SK-N-SH (cell line): Measurements from ENCODE around the gene CNST. TPM values are rescaled to one million over a fixed set of nuclear protein-coding genes. Genes with fewer than 3 reads are reported as not detected.
A peak's percentile ranks its signal among the peaks of the same experiment; 100 is the strongest.

ENCODE experiments used
- CTCF ChIA-PET: fragments of 300-600, 350-600 bp; formaldehyde crosslinking; extraction: SDS; loops from one replicate; lab custom pipeline; 2021; lab: Yijun Ruan, JAX
- POLR2A ChIA-PET: fragments of 350-600 bp; sonication (Branson Sonifier 250); formaldehyde crosslinking; extraction: SDS; loops from one replicate; lab custom pipeline; 2020; ENCODE audit warnings: antibody characterized with exemption, inconsistent platforms; lab: Yijun Ruan, JAX
- DNase-seq: peaks from one replicate; pipeline ENCODE4 v3.0.0; 2012
- H2AFZ ChIP-seq: fragments of 200-600 bp; sonication (generic); 2 replicates; pipeline ENCODE4 v1.8.1; 2016; ENCODE audit warnings: antibody characterized with exemption, mild to moderate bottlenecking, low read depth
- H3F3A ChIP-seq: fragments of 200-600 bp; sonication (generic); replicated peaks from 2 replicates; pipeline ENCODE3; 2016; ENCODE audit warnings: antibody characterized with exemption, mild to moderate bottlenecking; ENCODE audit not compliant: insufficient read depth
- H3K27ac ChIP-seq, 2 experiments: fragments of 200-500 bp in 1 of 2; fragments of 200-600 bp in 1 of 2; sonication (Bioruptor generic) in 1 of 2; sonication (generic), shearing (Covaris generic) in 1 of 2; 2 replicates each; pipeline versions ENCODE4 v1.5.1 to v1.6.1; 2014 to 2016; ENCODE audit warnings: low read depth in 2 of 2, inconsistent platforms in 1 of 2, low read length in 1 of 2, mild to moderate bottlenecking in 1 of 2, mixed read lengths in 1 of 2
- H3K27me3 ChIP-seq: fragments of 200-600 bp; sonication (generic), shearing (Covaris generic); 2 replicates; pipeline ENCODE4 v1.6.1; 2016; ENCODE audit warnings: mixed run types; ENCODE audit not compliant: insufficient read depth
- H3K36me3 ChIP-seq, 2 experiments: fragments of 200-500 bp in 1 of 2; fragments of 200-600 bp in 1 of 2; sonication (Bioruptor generic) in 1 of 2; sonication (generic) in 1 of 2; replicated peaks in 1 of 2; 2 replicates each; pipeline versions ENCODE3 to v1.5.1; 2014 to 2016; ENCODE audit warnings: low read length in 1 of 2, mild to moderate bottlenecking in 1 of 2; ENCODE audit not compliant: insufficient read depth in 2 of 2, control insufficient read depth in 1 of 2
- H3K4me1 ChIP-seq, 2 experiments: fragments of 200-500 bp in 1 of 2; fragments of 200-600 bp in 1 of 2; sonication (Bioruptor generic) in 1 of 2; sonication (generic), shearing (Covaris generic) in 1 of 2; 2 replicates each; pipeline versions ENCODE4 v1.5.1 to v1.6.1; 2014 to 2016; ENCODE audit warnings: low read depth in 1 of 2, low read length in 1 of 2, mixed run types in 1 of 2; ENCODE audit not compliant: insufficient read depth in 2 of 2, control insufficient read depth in 1 of 2
- H3K4me2 ChIP-seq: fragments of 200-600 bp; sonication (generic), shearing (Covaris generic); 2 replicates; pipeline ENCODE4 v1.6.1; 2017; ENCODE audit warnings: mixed run types
- H3K4me3 ChIP-seq, 2 experiments: fragments of 200-500 bp in 1 of 2; fragments of 200-600 bp in 1 of 2; sonication (Bioruptor generic) in 1 of 2; sonication (generic), shearing (Covaris generic) in 1 of 2; 2 replicates each; pipeline versions ENCODE4 v1.5.1 to v1.8.1; 2014 to 2016; ENCODE audit warnings: low read depth in 2 of 2, inconsistent platforms in 1 of 2, low read length in 1 of 2, mild to moderate bottlenecking in 1 of 2, mixed read lengths in 1 of 2, moderate library complexity in 1 of 2
- H3K79me2 ChIP-seq: fragments of 200-600 bp; sonication (generic); 2 replicates; pipeline ENCODE4 v1.8.1; 2017; ENCODE audit warnings: mild to moderate bottlenecking; ENCODE audit not compliant: insufficient read depth
- H3K9ac ChIP-seq: fragments of 200-600 bp; sonication (generic); 2 replicates; pipeline ENCODE4 v1.6.1; 2017; ENCODE audit warnings: mixed run types
- H3K9me2 ChIP-seq: fragments of 200-600 bp; sonication (generic); 2 replicates; pipeline ENCODE4 v1.6.1; 2017; ENCODE audit warnings: mixed run types
- H3K9me3 ChIP-seq: fragments of 200-600 bp; sonication (generic); 2 replicates; pipeline ENCODE4 v1.6.1; 2017; ENCODE audit warnings: mixed run types, mild to moderate bottlenecking, moderate library complexity
- H4K20me1 ChIP-seq: fragments of 200-600 bp; sonication (generic); 2 replicates; pipeline ENCODE4 v1.6.1; 2017; ENCODE audit warnings: mild to moderate bottlenecking, mixed run types; ENCODE audit not compliant: insufficient read depth
- CHD2 ChIP-seq: fragments of 150-350 bp; IDR thresholded peaks from 2 replicates; pipeline ENCODE4 v1.6.1; 2018; ENCODE audit warnings: low read length; ENCODE audit not compliant: partially characterized antibody
- CTCF ChIP-seq: fragments of 200-600 bp; sonication (generic); IDR thresholded peaks from 2 replicates; pipeline ENCODE4 v1.6.1; 2017; ENCODE audit warnings: antibody characterized with exemption, mild to moderate bottlenecking, moderate library complexity
- ELF1 ChIP-seq: IDR thresholded peaks from 2 replicates; pipeline ENCODE4 v1.4.0; 2012
- FOXM1 ChIP-seq: IDR thresholded peaks from 2 replicates; pipeline ENCODE4 v1.4.0; 2012; ENCODE audit warnings: low read depth, mild to moderate bottlenecking
- GABPA ChIP-seq: IDR thresholded peaks from 2 replicates; pipeline ENCODE4 v1.4.0; 2012; ENCODE audit warnings: low read depth, mild to moderate bottlenecking
- IRF3 ChIP-seq: fragments of 150-350 bp; IDR thresholded peaks from 2 replicates; pipeline ENCODE4 v1.6.1; 2016; ENCODE audit warnings: mild to moderate bottlenecking, low read depth, low read length
- JUND ChIP-seq: IDR thresholded peaks from 2 replicates; pipeline ENCODE4 v1.4.0; 2012
- RAD21 ChIP-seq: IDR thresholded peaks from 2 replicates; pipeline ENCODE4 v1.6.1; 2012; ENCODE audit warnings: mild to moderate bottlenecking, low read length
- RCOR1 ChIP-seq: fragments of 150-350 bp; IDR thresholded peaks from 2 replicates; pipeline ENCODE4 v1.6.1; 2017; ENCODE audit warnings: antibody characterized with exemption, low read length
- RXRA ChIP-seq: IDR thresholded peaks from 2 replicates; pipeline ENCODE4 v1.4.0; 2012; ENCODE audit warnings: low read depth, mild to moderate bottlenecking, borderline replicate concordance
- SIN3A ChIP-seq: IDR thresholded peaks from 2 replicates; pipeline ENCODE4 v1.6.1; 2012; ENCODE audit warnings: low read depth, mild to moderate bottlenecking, low read length, moderate library complexity, borderline replicate concordance
- SMC3 ChIP-seq: IDR thresholded peaks from 2 replicates; pipeline ENCODE4 v1.6.1; 2012; ENCODE audit warnings: low read depth, low read length, improper control_type of control experiment
- TAF1 ChIP-seq: IDR thresholded peaks from 2 replicates; pipeline ENCODE4 v1.6.1; 2012; ENCODE audit warnings: low read depth, mild to moderate bottlenecking, low read length, moderate library complexity, borderline replicate concordance
- TCF12 ChIP-seq: IDR thresholded peaks from 2 replicates; pipeline ENCODE4 v1.4.0; 2012
- TEAD4 ChIP-seq: IDR thresholded peaks from 2 replicates; pipeline ENCODE4 v1.4.0; 2012; ENCODE audit warnings: mild to moderate bottlenecking, borderline replicate concordance; ENCODE audit not compliant: insufficient read depth
- YY1 ChIP-seq: IDR thresholded peaks from 2 replicates; pipeline ENCODE4 v1.4.0; 2012; ENCODE audit warnings: low read depth, mild to moderate bottlenecking
- ZBTB33 ChIP-seq: IDR thresholded peaks from 2 replicates; pipeline ENCODE4 v1.4.0; 2012; ENCODE audit warnings: low read depth, borderline replicate concordance
- WGBS: methylation state at CpG from one replicate; pipeline ENCODE4 v1.1.6; 2017; ENCODE audit warnings: low lambda C conversion rate; 5-methylcytosine and 5-hydroxymethylcytosine counted together
- polyA plus RNA-seq, 3 experiments: library from polyadenylated mRNA; depleted of rRNA; stranded (reverse); fragments of >200 nt; gene quantifications; 2 replicates each; pipeline ENCODE4 v1.2.3, GENCODE V29; 2012
- TF ChIP-seq, protein P1 (sequence below): IDR thresholded peaks from 2 replicates; pipeline ENCODE4 v1.6.1; 2012; ENCODE audit warnings: mild to moderate bottlenecking, low read depth, low read length, moderate library complexity

The CNST gene
- polyA plus RNA-seq, 1 of the 3 experiments (the other 2 are of a cell fraction), result 21.7 TPM

GRCh38 chr1:246566128-246566812, at the start of gene CNST, which contains the start of gene TFB2M (continued):
- TF ChIP-seq IRF3 (no peak), SIN3A (peak; percentile 82; the same call in 1 of the 2 replicates), JUND (no peak), CHD2 (peak; percentile 65), YY1 (peak; percentile 72), ELF1 (peak; percentile 99), FOXM1 (no peak), GABPA (peak; percentile 99), SMC3 (no peak), TEAD4 (no peak), RAD21 (no peak), RXRA (no peak), TAF1 (peak; percentile 68), CTCF (no peak)

DNA sequence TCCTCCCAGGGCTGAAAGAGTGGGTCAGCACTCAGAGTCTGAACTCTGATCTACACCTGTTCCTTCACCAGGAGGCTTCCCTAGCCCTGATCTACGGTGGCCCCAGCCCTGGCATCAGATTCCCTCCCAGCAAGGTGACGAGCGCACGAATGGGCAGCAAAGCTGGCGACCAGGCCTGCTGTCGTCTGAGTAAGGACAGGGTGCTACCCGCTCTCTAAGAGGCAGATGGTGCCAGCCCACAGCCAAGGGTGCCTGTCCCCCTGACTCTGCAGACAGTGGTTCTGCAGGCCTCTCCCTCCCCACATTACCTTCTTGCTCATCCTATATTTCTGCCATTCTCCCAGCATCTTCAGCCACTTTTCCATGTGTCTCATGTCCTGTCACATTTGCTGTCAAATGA, 48.9 kb upstream of the CNST start:
- Histone ChIP-seq H3K9me3 (no peaks in the 10 kb centered on the region; the same call in 1 of the 2 replicates), H3F3A (no peaks in the 10 kb centered on the region), H3K79me2 (no peaks in the 10 kb centered on the region), H3K4me1 (no peaks in the 10 kb centered on the region), H3K9ac (no peak overlapping the region), H3K4me2 (no peak overlapping the region), H3K9me2 (no peaks in the 10 kb centered on the region), H3K27me3 (no peaks in the 10 kb centered on the region), H3K27ac (no peak overlapping the region), H3K36me3 (no peaks in the 10 kb centered on the region), H3K4me3 (no peak overlapping the region), H2AFZ (no peak overlapping the region), H4K20me1 (no peaks in the 10 kb centered on the region)
- TF ChIP-seq GABPA (no peak), TCF12 (no peak), ZBTB33 (no peak), SIN3A (no peak), RCOR1 (no peak), RXRA (no peak)
- TF ChIP-seq, protein P1, sequence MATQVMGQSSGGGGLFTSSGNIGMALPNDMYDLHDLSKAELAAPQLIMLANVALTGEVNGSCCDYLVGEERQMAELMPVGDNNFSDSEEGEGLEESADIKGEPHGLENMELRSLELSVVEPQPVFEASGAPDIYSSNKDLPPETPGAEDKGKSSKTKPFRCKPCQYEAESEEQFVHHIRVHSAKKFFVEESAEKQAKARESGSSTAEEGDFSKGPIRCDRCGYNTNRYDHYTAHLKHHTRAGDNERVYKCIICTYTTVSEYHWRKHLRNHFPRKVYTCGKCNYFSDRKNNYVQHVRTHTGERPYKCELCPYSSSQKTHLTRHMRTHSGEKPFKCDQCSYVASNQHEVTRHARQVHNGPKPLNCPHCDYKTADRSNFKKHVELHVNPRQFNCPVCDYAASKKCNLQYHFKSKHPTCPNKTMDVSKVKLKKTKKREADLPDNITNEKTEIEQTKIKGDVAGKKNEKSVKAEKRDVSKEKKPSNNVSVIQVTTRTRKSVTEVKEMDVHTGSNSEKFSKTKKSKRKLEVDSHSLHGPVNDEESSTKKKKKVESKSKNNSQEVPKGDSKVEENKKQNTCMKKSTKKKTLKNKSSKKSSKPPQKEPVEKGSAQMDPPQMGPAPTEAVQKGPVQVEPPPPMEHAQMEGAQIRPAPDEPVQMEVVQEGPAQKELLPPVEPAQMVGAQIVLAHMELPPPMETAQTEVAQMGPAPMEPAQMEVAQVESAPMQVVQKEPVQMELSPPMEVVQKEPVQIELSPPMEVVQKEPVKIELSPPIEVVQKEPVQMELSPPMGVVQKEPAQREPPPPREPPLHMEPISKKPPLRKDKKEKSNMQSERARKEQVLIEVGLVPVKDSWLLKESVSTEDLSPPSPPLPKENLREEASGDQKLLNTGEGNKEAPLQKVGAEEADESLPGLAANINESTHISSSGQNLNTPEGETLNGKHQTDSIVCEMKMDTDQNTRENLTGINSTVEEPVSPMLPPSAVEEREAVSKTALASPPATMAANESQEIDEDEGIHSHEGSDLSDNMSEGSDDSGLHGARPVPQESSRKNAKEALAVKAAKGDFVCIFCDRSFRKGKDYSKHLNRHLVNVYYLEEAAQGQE, result no peak
- WGBS, result 29% methylated on average over 1 of the region's 7 CpGs
- DNase-seq, result no peak
- ChIA-PET POLR2A (no interaction called here), CTCF (no interaction called here)
